Neural cell (in vitro differentiated cells): ENCODE data around the gene ESR1. TPM values are rescaled to one million over a fixed set of nuclear protein-coding genes. Genes with fewer than 3 reads are reported as not detected.

ENCODE experiments used
- H2AFZ ChIP-seq: fragments of 200-600, 300-800 bp; sonication (generic), shearing (Covaris generic); 2 replicates; pipeline ENCODE4 v1.6.0; 2014; ENCODE audit warnings: low read depth, mild to moderate bottlenecking, antibody characterized with exemption, low read length, moderate library complexity
- H3F3A ChIP-seq: fragments of 200-600 bp; shearing (Covaris generic); 2 replicates; pipeline ENCODE4 v1.6.1; 2016; ENCODE audit warnings: mild to moderate bottlenecking, moderate library complexity, mixed read lengths, antibody characterized with exemption, low read length; ENCODE audit not compliant: insufficient read depth, poor library complexity, severe bottlenecking
- H3K27ac ChIP-seq: fragments of 200-600, 300-800 bp; sonication (generic), shearing (Covaris generic); 2 replicates; pipeline ENCODE4 v1.5.1; 2014; ENCODE audit warnings: mild to moderate bottlenecking, low read length, moderate library complexity
- H3K27me3 ChIP-seq: fragments of 300-800, 200-600 bp; sonication (generic), shearing (Covaris generic); 2 replicates; pipeline ENCODE4 v1.6.0; 2014; ENCODE audit warnings: mild to moderate bottlenecking, low read depth, low read length, moderate library complexity; ENCODE audit not compliant: insufficient read depth
- H3K36me3 ChIP-seq: fragments of 300-800, 200-600 bp; sonication (generic), shearing (Covaris generic); 2 replicates; pipeline ENCODE4 v1.5.1; 2014; ENCODE audit warnings: mild to moderate bottlenecking, antibody characterized with exemption, low read length, moderate library complexity; ENCODE audit not compliant: insufficient read depth
- H3K4me2 ChIP-seq: fragments of 300-800, 200-600 bp; sonication (generic), shearing (Covaris generic); 2 replicates; pipeline ENCODE4 v1.6.0; 2014; ENCODE audit warnings: mild to moderate bottlenecking, low read length
- H3K4me3 ChIP-seq: fragments of 300-800, 200-600 bp; sonication (generic), shearing (Covaris generic); 2 replicates; pipeline ENCODE4 v1.5.1; 2014; ENCODE audit warnings: mild to moderate bottlenecking, low read length, moderate library complexity
- H3K79me2 ChIP-seq: fragments of 200-600 bp; shearing (Covaris generic); replicated peaks from 2 replicates; pipeline ENCODE4 v1.6.0; 2014; ENCODE audit warnings: mild to moderate bottlenecking, low read length, moderate library complexity; ENCODE audit not compliant: insufficient read depth
- H3K9ac ChIP-seq: fragments of 300-800, 200-600 bp; sonication (generic), shearing (Covaris generic); 2 replicates; pipeline ENCODE4 v1.6.1; 2016; ENCODE audit warnings: mild to moderate bottlenecking, low read length, mixed read lengths
- H3K9me2 ChIP-seq: fragments of 200-600 bp; shearing (Covaris generic); 2 replicates; pipeline ENCODE4 v1.6.1; 2016; ENCODE audit warnings: mild to moderate bottlenecking, low read length, mixed read lengths; ENCODE audit not compliant: insufficient read depth
- H3K9me3 ChIP-seq: fragments of 200-600, 300-800 bp; sonication (generic), shearing (Covaris generic); 2 replicates; pipeline ENCODE4 v1.6.1; 2016; ENCODE audit warnings: mild to moderate bottlenecking, mixed run types, low read length, moderate library complexity, mixed read lengths
- H4K20me1 ChIP-seq: fragments of 200-600 bp; shearing (Covaris generic); 2 replicates; pipeline ENCODE4 v1.6.1; 2016; ENCODE audit warnings: mild to moderate bottlenecking, mixed run types; ENCODE audit not compliant: insufficient read depth
- EP300 ChIP-seq: fragments of 450-650 bp; conservative IDR thresholded peaks from 2 replicates; pipeline ENCODE4 v1.6.1; 2014; ENCODE audit warnings: antibody characterized with exemption, mild to moderate bottlenecking, moderate library complexity; ENCODE audit not compliant: poor library complexity, severe bottlenecking
- EZH2 ChIP-seq: fragments of 200-600, 300-800 bp; shearing (Covaris generic), sonication (generic); IDR thresholded peaks from 2 replicates; pipeline ENCODE4 v1.6.1; 2014; ENCODE audit warnings: antibody characterized with exemption, low read length, borderline replicate concordance, mild to moderate bottlenecking; ENCODE audit not compliant: insufficient read depth, poor library complexity, severe bottlenecking
- MXI1 ChIP-seq: fragments of 450-650 bp; conservative IDR thresholded peaks from 2 replicates; pipeline ENCODE4 v1.6.1; 2014; ENCODE audit warnings: antibody characterized with exemption, mild to moderate bottlenecking; ENCODE audit not compliant: poor library complexity, severe bottlenecking
- POLR2AphosphoS5 ChIP-seq: IDR thresholded peaks from 2 replicates; pipeline ENCODE4 v1.6.1; 2012
- RAD21 ChIP-seq: fragments of 450-650 bp; conservative IDR thresholded peaks from 2 replicates; pipeline ENCODE4 v1.6.1; 2014; ENCODE audit warnings: antibody characterized with exemption, mild to moderate bottlenecking, moderate library complexity
- SMC3 ChIP-seq: fragments of 450-650 bp; conservative IDR thresholded peaks from 2 replicates; pipeline ENCODE4 v1.6.1; 2014; ENCODE audit warnings: antibody characterized with exemption, mild to moderate bottlenecking, moderate library complexity; ENCODE audit not compliant: poor library complexity
- TAF1 ChIP-seq: IDR thresholded peaks from 2 replicates; pipeline ENCODE4 v1.6.1; 2012; ENCODE audit warnings: low read depth
- polyA plus RNA-seq: library from polyadenylated mRNA; depleted of rRNA; stranded (reverse); fragments of >200 nt; gene quantifications from 2 replicates; pipeline ENCODE4 v1.2.3, GENCODE V29; 2014
- TF ChIP-seq, protein P1 (sequence below): fragments of 450-650 bp; IDR thresholded peaks from 2 replicates; pipeline ENCODE4 v1.5.1; 2014; ENCODE audit warnings: antibody characterized with exemption, mild to moderate bottlenecking, moderate library complexity; ENCODE audit not compliant: poor library complexity, severe bottlenecking
- TF ChIP-seq, protein P2 (sequence below): IDR thresholded peaks from 2 replicates; pipeline ENCODE4 v1.6.1; 2012; ENCODE audit warnings: borderline replicate concordance

Gene ESR1
- polyA plus RNA-seq, 1 donor from 2014 or later: 0.14 TPM

- H2AFZ ChIP-seq: no peak overlapping the region
- H3K79me2 ChIP-seq: no peaks in the 10 kb centered on the region
- no peaks in the 10 kb centered on the region for H3K27me3 ChIP-seq
- H3K36me3 ChIP-seq: no peaks in the 10 kb centered on the region
- no peaks in the 10 kb centered on the region for H3F3A ChIP-seq
- TF ChIP-seq, protein P1, sequence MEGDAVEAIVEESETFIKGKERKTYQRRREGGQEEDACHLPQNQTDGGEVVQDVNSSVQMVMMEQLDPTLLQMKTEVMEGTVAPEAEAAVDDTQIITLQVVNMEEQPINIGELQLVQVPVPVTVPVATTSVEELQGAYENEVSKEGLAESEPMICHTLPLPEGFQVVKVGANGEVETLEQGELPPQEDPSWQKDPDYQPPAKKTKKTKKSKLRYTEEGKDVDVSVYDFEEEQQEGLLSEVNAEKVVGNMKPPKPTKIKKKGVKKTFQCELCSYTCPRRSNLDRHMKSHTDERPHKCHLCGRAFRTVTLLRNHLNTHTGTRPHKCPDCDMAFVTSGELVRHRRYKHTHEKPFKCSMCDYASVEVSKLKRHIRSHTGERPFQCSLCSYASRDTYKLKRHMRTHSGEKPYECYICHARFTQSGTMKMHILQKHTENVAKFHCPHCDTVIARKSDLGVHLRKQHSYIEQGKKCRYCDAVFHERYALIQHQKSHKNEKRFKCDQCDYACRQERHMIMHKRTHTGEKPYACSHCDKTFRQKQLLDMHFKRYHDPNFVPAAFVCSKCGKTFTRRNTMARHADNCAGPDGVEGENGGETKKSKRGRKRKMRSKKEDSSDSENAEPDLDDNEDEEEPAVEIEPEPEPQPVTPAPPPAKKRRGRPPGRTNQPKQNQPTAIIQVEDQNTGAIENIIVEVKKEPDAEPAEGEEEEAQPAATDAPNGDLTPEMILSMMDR: no peak
- TF ChIP-seq MXI1 (no peak), SMC3 (no peak), POLR2AphosphoS5 (no peak), RAD21 (no peak), EZH2 (no peak), TAF1 (no peak), EP300 (no peak)
- TF ChIP-seq, protein P2, sequence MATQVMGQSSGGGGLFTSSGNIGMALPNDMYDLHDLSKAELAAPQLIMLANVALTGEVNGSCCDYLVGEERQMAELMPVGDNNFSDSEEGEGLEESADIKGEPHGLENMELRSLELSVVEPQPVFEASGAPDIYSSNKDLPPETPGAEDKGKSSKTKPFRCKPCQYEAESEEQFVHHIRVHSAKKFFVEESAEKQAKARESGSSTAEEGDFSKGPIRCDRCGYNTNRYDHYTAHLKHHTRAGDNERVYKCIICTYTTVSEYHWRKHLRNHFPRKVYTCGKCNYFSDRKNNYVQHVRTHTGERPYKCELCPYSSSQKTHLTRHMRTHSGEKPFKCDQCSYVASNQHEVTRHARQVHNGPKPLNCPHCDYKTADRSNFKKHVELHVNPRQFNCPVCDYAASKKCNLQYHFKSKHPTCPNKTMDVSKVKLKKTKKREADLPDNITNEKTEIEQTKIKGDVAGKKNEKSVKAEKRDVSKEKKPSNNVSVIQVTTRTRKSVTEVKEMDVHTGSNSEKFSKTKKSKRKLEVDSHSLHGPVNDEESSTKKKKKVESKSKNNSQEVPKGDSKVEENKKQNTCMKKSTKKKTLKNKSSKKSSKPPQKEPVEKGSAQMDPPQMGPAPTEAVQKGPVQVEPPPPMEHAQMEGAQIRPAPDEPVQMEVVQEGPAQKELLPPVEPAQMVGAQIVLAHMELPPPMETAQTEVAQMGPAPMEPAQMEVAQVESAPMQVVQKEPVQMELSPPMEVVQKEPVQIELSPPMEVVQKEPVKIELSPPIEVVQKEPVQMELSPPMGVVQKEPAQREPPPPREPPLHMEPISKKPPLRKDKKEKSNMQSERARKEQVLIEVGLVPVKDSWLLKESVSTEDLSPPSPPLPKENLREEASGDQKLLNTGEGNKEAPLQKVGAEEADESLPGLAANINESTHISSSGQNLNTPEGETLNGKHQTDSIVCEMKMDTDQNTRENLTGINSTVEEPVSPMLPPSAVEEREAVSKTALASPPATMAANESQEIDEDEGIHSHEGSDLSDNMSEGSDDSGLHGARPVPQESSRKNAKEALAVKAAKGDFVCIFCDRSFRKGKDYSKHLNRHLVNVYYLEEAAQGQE: no peak
- H3K9ac ChIP-seq: no peak overlapping the region
- H3K27ac ChIP-seq: no peak overlapping the region
- no peak overlapping the region for H3K4me3 ChIP-seq
- no peak overlapping the region for H3K4me2 ChIP-seq
- H3K9me3 ChIP-seq: no peaks in the 10 kb centered on the region
- H4K20me1 ChIP-seq: no peaks in the 10 kb centered on the region
- no peaks in the 10 kb centered on the region for H3K9me2 ChIP-seq
These were observed 44.7 kb upstream of the ESR1 start for GRCh38 chr6:151762817-151763216.

DNA sequence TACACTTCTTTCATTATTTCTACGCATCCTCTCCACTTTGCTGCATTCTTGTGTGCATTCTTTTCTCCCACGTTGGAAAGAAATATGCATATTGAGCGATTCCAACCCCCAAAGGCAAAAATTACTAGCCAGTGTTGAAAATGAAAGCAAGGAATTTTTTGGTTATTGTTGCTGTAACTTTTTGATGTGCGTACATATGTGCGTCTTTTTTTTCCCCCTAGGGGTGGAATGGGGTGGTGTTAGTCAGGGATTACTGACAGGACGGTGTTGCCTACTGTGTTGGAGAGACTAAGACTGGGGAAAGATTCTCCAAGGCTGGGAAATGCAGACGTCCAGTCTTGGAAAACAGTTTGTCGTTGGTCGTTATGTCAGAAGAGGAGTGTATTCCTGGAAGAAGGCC, 44.2 kb upstream of the ESR1 start:
- H3K9me3 ChIP-seq: no peaks in the 10 kb centered on the region
- no peaks in the 10 kb centered on the region for H3K9me2 ChIP-seq
- no peak overlapping the region for H3K4me3 ChIP-seq
- no peak overlapping the region for H3K9ac ChIP-seq
- H3F3A ChIP-seq: no peaks in the 10 kb centered on the region
- TF ChIP-seq MXI1 (no peak), RAD21 (no peak), EP300 (no peak), TAF1 (no peak)
- TF ChIP-seq, protein P1: no peak
- H3K4me2 ChIP-seq: no peak overlapping the region
- H3K27me3 ChIP-seq: no peaks in the 10 kb centered on the region
- no peak overlapping the region for H2AFZ ChIP-seq
- no peaks in the 10 kb centered on the region for H3K36me3 ChIP-seq
- H3K79me2 ChIP-seq: no peaks in the 10 kb centered on the region
- no peak overlapping the region for H3K27ac ChIP-seq
- no peaks in the 10 kb centered on the region for H4K20me1 ChIP-seq
